Measurements from ENCODE around the gene DNAJC22. TPM values are rescaled to one million over a fixed set of nuclear protein-coding genes. Genes with fewer than 3 reads are reported as not detected.
A peak's percentile ranks its signal among the peaks of the same experiment; 100 is the strongest.

DNAJC22 gene
- total RNA-seq, 1 donor, result 1.1 TPM

- no peaks in the 10 kb centered on the region for H3K27me3 ChIP-seq (ENCODE audit: insufficient read depth, low read length)
- peak within 1 kb of the TSS; percentile 99 for H2AFZ ChIP-seq (ENCODE audit: low read length)
- H3K79me2 ChIP-seq (ENCODE audit: insufficient read depth, low read length), result peaks cover 56% of the 10 kb centered on the region
- H4K20me1 ChIP-seq (ENCODE audit: insufficient read depth, low read length), result peaks cover 31% of the 10 kb centered on the region
- H3K4me3 ChIP-seq (ENCODE audit: insufficient read depth, low read length), result peak within 1 kb of the TSS; percentile 97
- no peaks in the 10 kb centered on the region for H3K9me3 ChIP-seq (ENCODE audit: low read depth, low read length)
- H3K4me2 ChIP-seq (ENCODE audit: insufficient read depth, low read length), result peak within 1 kb of the TSS; percentile 96
- no peaks in the 10 kb centered on the region for H3K36me3 ChIP-seq (ENCODE audit: insufficient read depth, low read length)
- H3K4me1 ChIP-seq (ENCODE audit: insufficient read depth, low read length), result peaks cover 33% of the 10 kb centered on the region
- TF ChIP-seq CTCF (IDR thresholded peaks at IDR 0.05; ENCODE audit: extremely low read depth, low read depth, low read length), result no peak
- DNase-seq (ENCODE audit: insufficient read length, low spot score, missing footprints), result no peak
- peak within 1 kb of the TSS; percentile 72 for H3K27ac ChIP-seq (ENCODE audit: low read depth, low read length)
Measured at GRCh38 chr12:49367381-49368239, 20.9 kb downstream of the DNAJC22 start, which contains the start of gene SPATS2. Gene SPATS2, plus strand, starts transcription at chr12:49367462. Its CDS starts 93,551 bp downstream, at chr12:49461013.

- peak overlapping the region; percentile 85 for H3K4me2 ChIP-seq (ENCODE audit: insufficient read depth, low read length)
- no peaks in the 10 kb centered on the region for H3K27me3 ChIP-seq (ENCODE audit: insufficient read depth, low read length)
- no peaks in the 10 kb centered on the region for H3K36me3 ChIP-seq (ENCODE audit: insufficient read depth, low read length)
- no peak for TF ChIP-seq CTCF (IDR thresholded peaks at IDR 0.05; ENCODE audit: extremely low read depth, low read depth, low read length)
- peak overlapping the region; percentile 97 for H3K4me3 ChIP-seq (ENCODE audit: insufficient read depth, low read length)
- H3K9me3 ChIP-seq (ENCODE audit: low read depth, low read length), result no peaks in the 10 kb centered on the region
- H3K79me2 ChIP-seq (ENCODE audit: insufficient read depth, low read length), result peaks cover 62% of the 10 kb centered on the region
- peak overlapping the region; percentile 87 for H2AFZ ChIP-seq (ENCODE audit: low read length)
- DNase-seq (ENCODE audit: insufficient read length, low spot score, missing footprints), result no peak
- H3K4me1 ChIP-seq (ENCODE audit: insufficient read depth, low read length), result peaks cover 33% of the 10 kb centered on the region
- H4K20me1 ChIP-seq (ENCODE audit: insufficient read depth, low read length), result peaks cover 32% of the 10 kb centered on the region
- H3K27ac ChIP-seq (ENCODE audit: low read depth, low read length), result peak overlapping the region; percentile 72
Measured at GRCh38 chr12:49368240-49368600, 21.5 kb downstream of the DNAJC22 start.

- peak overlapping the region; percentile 44 for H3K4me3 ChIP-seq (ENCODE audit: insufficient read depth, low read length)
- no peaks in the 10 kb centered on the region for H3K36me3 ChIP-seq (ENCODE audit: insufficient read depth, low read length)
- no peaks in the 10 kb centered on the region for H3K27me3 ChIP-seq (ENCODE audit: insufficient read depth, low read length)
- peak overlapping the region; percentile 69 for H3K27ac ChIP-seq (ENCODE audit: low read depth, low read length)
- H3K9me3 ChIP-seq (ENCODE audit: low read depth, low read length), result no peaks in the 10 kb centered on the region
- peak; percentile 84 for DNase-seq (ENCODE audit: insufficient read length, low spot score, missing footprints)
- peak overlapping the region; percentile 71 for H2AFZ ChIP-seq (ENCODE audit: low read length)
- peaks cover 32% of the 10 kb centered on the region for H3K4me1 ChIP-seq (ENCODE audit: insufficient read depth, low read length)
- peaks cover 39% of the 10 kb centered on the region for H4K20me1 ChIP-seq (ENCODE audit: insufficient read depth, low read length)
- peak overlapping the region; percentile 85 for H3K4me2 ChIP-seq (ENCODE audit: insufficient read depth, low read length)
- TF ChIP-seq CTCF (IDR thresholded peaks at IDR 0.05; ENCODE audit: extremely low read depth, low read depth, low read length), result peak; percentile 36
- H3K79me2 ChIP-seq (ENCODE audit: insufficient read depth, low read length), result peaks cover 75% of the 10 kb centered on the region
Measured at GRCh38 chr12:49369411-49370145, 22.9 kb downstream of the DNAJC22 start.

GRCh38 chr12:49370539-49370938, 23.9 kb downstream of the DNAJC22 start:
- H3K27me3 ChIP-seq (ENCODE audit: insufficient read depth, low read length), result no peaks in the 10 kb centered on the region
- H3K4me1 ChIP-seq (ENCODE audit: insufficient read depth, low read length), result peaks cover 23% of the 10 kb centered on the region
- no peak overlapping the region for H3K4me2 ChIP-seq (ENCODE audit: insufficient read depth, low read length)

More at GRCh38 chr12:49370539-49370938, 23.9 kb downstream of the DNAJC22 start:
- TF ChIP-seq CTCF (IDR thresholded peaks at IDR 0.05; ENCODE audit: extremely low read depth, low read depth, low read length), result no peak
- H2AFZ ChIP-seq (ENCODE audit: low read length), result no peak overlapping the region
- H4K20me1 ChIP-seq (ENCODE audit: insufficient read depth, low read length), result peaks cover 41% of the 10 kb centered on the region
- H3K79me2 ChIP-seq (ENCODE audit: insufficient read depth, low read length), result peaks cover 84% of the 10 kb centered on the region
- no peak for DNase-seq (ENCODE audit: insufficient read length, low spot score, missing footprints)
- H3K4me3 ChIP-seq (ENCODE audit: insufficient read depth, low read length), result no peak overlapping the region
- no peaks in the 10 kb centered on the region for H3K9me3 ChIP-seq (ENCODE audit: low read depth, low read length)
- H3K36me3 ChIP-seq (ENCODE audit: insufficient read depth, low read length), result no peaks in the 10 kb centered on the region
- no peak overlapping the region for H3K27ac ChIP-seq (ENCODE audit: low read depth, low read length)

All from osteoblast (primary cell).